ENCODE measurements around the gene PSG7.
"Not testable (repeated sequence)": the region's sequence is repeated elsewhere in the genome, so short reads cannot be mapped to it uniquely, and the experiment has no call there.

Gene PSG7

GRCh38 chr19:42906162-42906561 is 30.8 kb downstream of the PSG7 start:
- not testable (repeated sequence) for H3K27ac ChIP-seq

DNA sequence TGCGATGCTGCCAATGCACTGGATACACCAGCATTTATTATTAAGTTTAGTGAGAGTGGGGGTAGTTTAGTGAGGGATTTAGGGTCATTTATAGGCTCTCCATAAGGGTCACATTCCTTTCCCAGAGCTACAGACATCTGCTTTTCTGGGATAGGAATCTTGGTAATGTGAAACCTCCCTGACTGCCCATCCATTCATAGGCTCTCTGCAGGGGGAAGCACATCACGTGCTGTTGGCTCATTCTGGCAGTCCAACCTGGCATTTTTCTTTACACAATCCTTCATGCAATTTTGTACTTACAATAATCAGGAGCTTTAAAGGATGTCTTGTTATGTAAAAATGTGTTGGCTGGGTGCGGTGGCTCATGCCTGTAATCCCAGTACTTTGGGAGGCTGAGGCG is 36.4 kb downstream of the PSG7 start:
- not testable (repeated sequence) for H3K27ac ChIP-seq

GRCh38 chr19:42899674-42900073 is 37.3 kb downstream of the PSG7 start:
- H3K27ac ChIP-seq = not testable (repeated sequence)

- H3K27ac ChIP-seq = not testable (repeated sequence)
These were observed 37.9 kb downstream of the PSG7 start for GRCh38 chr19:42899110-42899509.

DNA sequence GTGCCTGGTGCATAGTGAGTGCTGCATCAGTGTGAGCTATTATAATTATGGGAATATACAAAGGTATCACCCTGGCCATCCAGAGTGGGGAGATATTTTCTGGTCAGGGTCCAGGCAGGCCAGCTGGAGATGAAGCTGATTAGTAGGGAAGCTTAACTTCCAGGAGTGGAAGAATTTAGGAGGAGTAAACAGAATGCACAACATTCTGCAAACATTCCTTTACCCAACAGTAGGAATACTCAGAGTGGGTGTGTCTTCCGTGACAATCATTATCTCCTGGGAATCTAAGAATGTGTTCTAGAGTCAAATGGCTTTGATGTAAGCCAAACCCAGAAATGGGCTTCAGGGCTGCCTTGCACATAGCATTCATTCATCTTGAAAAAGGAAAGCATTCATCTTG is 38.4 kb downstream of the PSG7 start:
- not testable (repeated sequence) for H3K27ac ChIP-seq

GRCh38 chr19:42897729-42898128 is 39.3 kb downstream of the PSG7 start:
- not testable (repeated sequence) for H3K27ac ChIP-seq

DNA sequence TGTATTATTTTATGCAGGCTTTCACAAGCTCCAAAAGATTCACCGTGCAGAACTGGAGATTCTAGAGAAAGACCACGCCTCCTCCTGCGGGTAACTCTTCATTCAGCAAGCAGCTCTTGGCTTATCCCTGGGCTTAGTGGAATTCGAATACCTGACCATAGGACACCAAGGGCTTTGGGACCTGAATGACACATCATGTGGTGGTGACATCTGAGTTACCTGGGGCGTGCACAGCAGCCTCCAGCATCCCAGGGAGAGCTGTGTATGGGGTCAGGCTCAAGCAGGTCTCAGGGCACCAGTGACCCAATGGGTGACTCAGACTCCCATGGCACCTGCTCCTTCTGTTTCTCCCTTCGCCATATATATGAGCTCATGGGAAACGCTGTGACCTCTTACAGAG is 46.6 kb downstream of the PSG7 start:
- not testable (repeated sequence) for H3K27ac ChIP-seq

DNA sequence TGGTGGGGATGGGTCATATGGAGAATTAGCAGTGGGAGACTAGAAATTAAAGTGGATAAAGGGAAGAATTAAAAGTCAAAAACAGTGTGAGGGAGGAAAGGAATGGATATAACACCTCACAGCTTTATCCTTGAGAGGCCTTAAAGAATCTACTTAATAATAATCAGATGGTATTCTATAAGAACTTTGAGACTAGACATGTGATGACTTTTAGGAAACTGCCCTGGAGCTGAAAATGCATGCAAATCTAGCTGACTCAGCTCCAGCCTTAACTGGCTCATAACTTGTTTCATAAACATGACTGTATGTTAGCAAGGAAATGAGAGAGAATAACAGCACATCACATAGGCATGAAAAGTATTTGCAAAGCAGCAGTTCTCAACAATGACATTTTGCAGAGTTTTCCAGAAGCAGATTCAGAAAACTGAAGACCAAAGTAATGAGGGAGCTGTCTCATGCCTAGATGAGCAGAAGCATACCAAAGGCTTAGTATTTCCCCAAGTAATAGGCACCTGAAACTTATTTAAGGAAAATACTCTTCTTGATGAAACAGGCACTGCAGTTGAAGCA is 49.0 kb downstream of the PSG7 start:
- not testable (repeated sequence) for H3K27ac ChIP-seq

- not testable (repeated sequence) for H3K27ac ChIP-seq
These were observed 54.3 kb downstream of the PSG7 start for GRCh38 chr19:42882730-42883129.

DNA sequence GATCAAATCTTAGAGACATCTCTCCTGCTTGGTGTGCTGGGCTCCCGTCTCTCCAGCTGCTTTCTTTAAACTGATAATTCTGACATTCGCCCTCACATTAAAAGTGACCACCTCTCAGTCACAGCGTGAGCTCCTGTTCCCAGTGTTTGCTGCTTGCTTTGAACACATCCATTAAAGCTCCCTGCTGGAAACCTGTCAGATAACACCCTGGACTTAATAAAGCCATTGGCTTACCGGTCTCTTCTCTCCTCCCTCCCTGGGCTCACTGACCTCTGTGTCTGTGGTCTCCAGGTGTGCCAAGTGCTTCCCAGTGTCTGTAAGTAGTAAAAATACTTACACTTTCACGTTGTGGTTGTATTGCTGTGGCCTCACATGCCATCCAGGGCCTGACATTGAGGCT is 55.0 kb downstream of the PSG7 start:
- H3K27ac ChIP-seq = not testable (repeated sequence)

DNA sequence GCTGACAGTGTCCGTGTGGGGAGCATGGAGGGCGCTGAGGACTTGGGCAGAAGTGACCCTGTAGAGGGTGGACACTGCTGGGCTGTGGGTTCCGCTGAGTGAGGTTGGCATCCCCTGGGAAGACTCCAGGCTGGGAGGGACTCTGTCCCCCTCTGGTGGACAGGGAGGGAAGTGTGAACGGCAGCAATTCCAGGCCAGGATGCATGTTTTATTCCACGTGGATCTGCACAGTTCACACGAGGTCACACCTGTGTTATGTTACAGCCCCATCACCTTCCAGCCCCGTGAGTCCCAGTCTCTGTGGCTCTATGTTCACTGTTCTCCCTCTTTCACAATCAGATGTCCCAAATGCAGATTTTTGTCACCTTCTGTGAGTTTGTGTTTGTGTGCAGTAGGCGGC is 55.7 kb downstream of the PSG7 start:
- not testable (repeated sequence) for H3K27ac ChIP-seq
- peak; percentile 24; the same call in 1 of the 2 replicates for TF ChIP-seq CTCF (IDR thresholded peaks at IDR 0.05)

- not testable (repeated sequence) for H3K27ac ChIP-seq
These were observed 56.4 kb downstream of the PSG7 start for GRCh38 chr19:42880621-42881020.

- H3K27ac ChIP-seq = no peak within 1 kb of the TSS
- TF ChIP-seq CTCF (IDR thresholded peaks at IDR 0.05) (no peak), ZFX (IDR thresholded peaks at IDR 0.05; ENCODE audit: borderline replicate concordance) (no peak)
These were observed 57.4 kb downstream of the PSG7 start, which contains the start of gene PSG1 for GRCh38 chr19:42879613-42880012. PSG1 (minus strand) TSS chr19:42879713; CDS start chr19:42879581, 132 bp downstream.

- H3K27ac ChIP-seq = not testable (repeated sequence)
These were observed 60.4 kb downstream of the PSG7 start for GRCh38 chr19:42876596-42876995.

DNA sequence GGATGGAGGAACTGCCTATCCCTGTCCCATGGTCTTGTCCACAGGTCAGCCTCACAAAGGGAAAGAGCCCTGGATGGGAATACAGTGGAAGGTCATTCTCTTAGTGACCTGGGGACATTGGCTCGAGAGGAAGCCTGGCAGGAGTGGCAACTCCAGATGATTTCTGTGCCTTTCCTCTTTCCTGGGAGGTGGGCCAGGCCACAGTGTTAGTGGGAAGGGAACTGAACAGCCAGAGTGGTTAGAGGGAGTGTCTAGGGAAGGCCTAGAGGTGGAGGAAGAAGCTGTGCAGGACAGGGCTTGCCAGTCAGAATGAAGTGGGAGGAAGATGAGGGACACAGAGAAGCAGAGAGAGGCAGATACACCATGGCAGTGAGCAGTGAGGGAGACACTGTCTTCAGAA is 61.1 kb downstream of the PSG7 start:
- H3K27ac ChIP-seq = not testable (repeated sequence)

GRCh38 chr19:42874901-42875813 is 61.9 kb downstream of the PSG7 start:
- not testable (repeated sequence) for H3K27ac ChIP-seq

- H3K27ac ChIP-seq = not testable (repeated sequence)
These were observed 62.9 kb downstream of the PSG7 start for GRCh38 chr19:42874136-42874535.

All from 22Rv1 (cell line).